Smooth muscle cell (in vitro differentiated cells): Measurements from ENCODE around the gene PDK2. TPM values are rescaled to one million over a fixed set of nuclear protein-coding genes. Genes with fewer than 3 reads are reported as not detected.

Experiments
- DNase-seq: peaks from one replicate; lab custom pipeline; 2025; ENCODE audit not compliant: unreplicated experiment; lab: John Stamatoyannopoulos, UW
- H2AFZ ChIP-seq: fragments of 200-600 bp; sonication (generic); 2 replicates; pipeline ENCODE4 v1.6.0; 2016; ENCODE audit warnings: antibody characterized with exemption, low read depth, mild to moderate bottlenecking
- H3F3A ChIP-seq: fragments of 200-600 bp; sonication (generic); 2 replicates; pipeline ENCODE4 v1.6.0; 2017; ENCODE audit warnings: antibody characterized with exemption, low read depth
- H3K27ac ChIP-seq: fragments of 200-600 bp; sonication (generic); 2 replicates; pipeline ENCODE4 v1.5.1; 2016; ENCODE audit warnings: low read depth, mild to moderate bottlenecking
- H3K27me3 ChIP-seq: fragments of 200-600 bp; sonication (generic); 2 replicates; pipeline ENCODE4 v1.6.1; 2016; ENCODE audit warnings: low read depth, mild to moderate bottlenecking
- H3K36me3 ChIP-seq: fragments of 200-600 bp; sonication (generic); 2 replicates; pipeline ENCODE4 v1.5.1; 2016; ENCODE audit warnings: low read depth
- H3K4me1 ChIP-seq: fragments of 200-600 bp; sonication (generic); 2 replicates; pipeline ENCODE4 v1.5.1; 2016; ENCODE audit warnings: low read depth
- H3K4me2 ChIP-seq: fragments of 200-600 bp; sonication (generic); 2 replicates; pipeline ENCODE4 v1.6.0; 2016; ENCODE audit warnings: mild to moderate bottlenecking
- H3K4me3 ChIP-seq: fragments of 200-600 bp; sonication (generic); 2 replicates; pipeline ENCODE4 v1.5.1; 2016; ENCODE audit warnings: mild to moderate bottlenecking
- H3K79me2 ChIP-seq: fragments of 200-600 bp; sonication (generic); 2 replicates; pipeline ENCODE4 v1.6.0; 2016; ENCODE audit warnings: low read depth, mild to moderate bottlenecking
- H3K9ac ChIP-seq: fragments of 200-600 bp; sonication (generic); 2 replicates; pipeline ENCODE4 v1.6.0; 2016; ENCODE audit warnings: low read depth
- H3K9me3 ChIP-seq: fragments of 200-600 bp; sonication (generic); replicated peaks from 2 replicates; pipeline ENCODE4 v1.5.1; 2016; ENCODE audit warnings: low read depth
- H4K20me1 ChIP-seq: fragments of 200-600 bp; sonication (generic); 2 replicates; pipeline ENCODE4 v1.6.0; 2016; ENCODE audit warnings: low read depth
- CTCF ChIP-seq: fragments of 200-600 bp; sonication (generic); IDR thresholded peaks from 2 replicates; pipeline ENCODE4 v1.5.1; 2017; ENCODE audit warnings: borderline replicate concordance, mild to moderate bottlenecking, antibody characterized with exemption; ENCODE audit not compliant: insufficient read depth, poor library complexity, severe bottlenecking
- WGBS: methylation state at CpG from one replicate; pipeline ENCODE4 v1.1.7; 2016; ENCODE audit warnings: low lambda C conversion rate; 5-methylcytosine and 5-hydroxymethylcytosine counted together
- polyA plus RNA-seq: library from polyadenylated mRNA; unstranded; fragments of >200 nt; fragmentation: Nextera tagmentation; extraction: Ambion mirVana; gene quantifications from 2 replicates; pipeline ENCODE4 v1.2.1, GENCODE V29; 2016
- total RNA-seq: library from RNA; depleted of rRNA; stranded (reverse); fragments of >200 nt; gene quantifications from 2 replicates; pipeline ENCODE4 v1.2.3, GENCODE V29; 2014

PDK2 gene
- total and polyA plus RNA-seq, 2 experiments from 2014 or later = 28.2 to 36.5 TPM

- peaks cover 99% of the 10 kb centered on the region for H4K20me1 ChIP-seq
- 88% methylated on average over 16 of the region's 16 CpGs for WGBS
- H3K9me3 ChIP-seq = no peaks in the 10 kb centered on the region
- H3K4me1 ChIP-seq = peaks cover 23% of the 10 kb centered on the region
- no peaks in the 10 kb centered on the region for H3F3A ChIP-seq
- no peak for TF ChIP-seq CTCF
- no peak overlapping the region for H2AFZ ChIP-seq
- H3K36me3 ChIP-seq = no peaks in the 10 kb centered on the region
- H3K79me2 ChIP-seq = peaks cover 64% of the 10 kb centered on the region
- H3K9ac ChIP-seq = no peak overlapping the region
- no peak overlapping the region for H3K4me2 ChIP-seq
- H3K4me3 ChIP-seq = no peak overlapping the region
- H3K27ac ChIP-seq = no peak overlapping the region
- no peaks in the 10 kb centered on the region for H3K27me3 ChIP-seq
- DNase-seq = no peak
Observed at GRCh38 chr17:50144845-50145531, 49.8 kb downstream of the PDK2 start.

GRCh38 chr17:50145532-50146229 lies 50.5 kb downstream of the PDK2 start:
- Histone ChIP-seq H3K4me3 (no peak overlapping the region), H4K20me1 (peaks cover 92% of the 10 kb centered on the region), H3K79me2 (peaks cover 71% of the 10 kb centered on the region), H3K27ac (no peak overlapping the region), H3K36me3 (no peaks in the 10 kb centered on the region), H3K4me2 (no peak overlapping the region), H3K9me3 (no peaks in the 10 kb centered on the region), H2AFZ (no peak overlapping the region), H3K4me1 (peaks cover 23% of the 10 kb centered on the region), H3K9ac (no peak overlapping the region), H3F3A (no peaks in the 10 kb centered on the region), H3K27me3 (no peaks in the 10 kb centered on the region)
- TF ChIP-seq CTCF = no peak
- DNase-seq = no peak
- 92% methylated on average over 8 of the region's 11 CpGs for WGBS

- Histone ChIP-seq H3K36me3 (no peaks in the 10 kb centered on the region), H3K4me1 (peaks cover 23% of the 10 kb centered on the region), H4K20me1 (peaks cover 85% of the 10 kb centered on the region), H2AFZ (no peak overlapping the region), H3K4me2 (peak overlapping the region; percentile 98), H3K4me3 (no peak overlapping the region), H3F3A (no peaks in the 10 kb centered on the region), H3K9me3 (no peaks in the 10 kb centered on the region), H3K27me3 (no peaks in the 10 kb centered on the region), H3K9ac (no peak overlapping the region), H3K27ac (no peak overlapping the region), H3K79me2 (peaks cover 72% of the 10 kb centered on the region)
- no peak for DNase-seq
- no peak for TF ChIP-seq CTCF
- 96% methylated on average over 7 of the region's 10 CpGs for whole genome bisulfite sequencing
Observed at GRCh38 chr17:50146230-50146926, 51.2 kb downstream of the PDK2 start.
